Stomach (tissue), 4 donors: ENCODE results near the gene SFXN1.

Experiments
- EP300 ChIP-seq: sonication (generic); formaldehyde crosslinking; IDR thresholded peaks from one replicate; pipeline ENCODE4 v1.6.1; 2017; ENCODE audit warnings: antibody characterized with exemption
- POLR2A ChIP-seq, 4 donors: fragments of 450-650 bp; IDR thresholded peaks; one replicate each; pipeline ENCODE4 v1.6.1; 2016; ENCODE audit warnings: antibody characterized with exemption in 4 of 4, control low read depth in 2 of 4, mild to moderate bottlenecking in 1 of 4, moderate library complexity in 1 of 4
- TF ChIP-seq, protein P1 (sequence below), 7 experiments: fragments of 450-650 bp in 4 of 7; fragments of 200-600 bp in 3 of 7; sonication (generic) in 3 of 7; IDR thresholded peaks; one replicate each; pipeline ENCODE4 v1.5.1; 2016 to 2019; ENCODE audit warnings: antibody characterized with exemption in 7 of 7, control low read depth in 2 of 7, mild to moderate bottlenecking in 1 of 7

DNA sequence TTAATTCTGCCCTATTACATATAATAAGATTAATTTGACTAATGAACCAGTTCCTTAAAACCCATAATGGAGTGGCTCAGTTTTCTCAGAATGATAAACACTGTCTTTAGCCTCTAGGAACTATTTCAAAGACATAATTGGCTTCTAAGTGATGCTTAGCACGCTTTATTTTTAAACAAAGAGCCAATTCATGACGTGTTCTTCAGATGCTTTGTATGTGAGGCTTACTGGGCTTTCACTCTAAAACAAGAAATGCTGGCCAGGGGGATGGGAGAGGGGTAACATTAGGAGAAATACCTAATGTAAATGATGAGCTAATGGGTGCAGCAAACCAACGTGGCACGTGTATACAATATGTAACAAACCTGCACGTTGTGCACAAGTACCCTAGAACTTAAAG is 7.6 kb upstream of the SFXN1 start:
- TF ChIP-seq POLR2A (IDR thresholded peaks at IDR 0.05) = no peak
- TF ChIP-seq, protein P1, sequence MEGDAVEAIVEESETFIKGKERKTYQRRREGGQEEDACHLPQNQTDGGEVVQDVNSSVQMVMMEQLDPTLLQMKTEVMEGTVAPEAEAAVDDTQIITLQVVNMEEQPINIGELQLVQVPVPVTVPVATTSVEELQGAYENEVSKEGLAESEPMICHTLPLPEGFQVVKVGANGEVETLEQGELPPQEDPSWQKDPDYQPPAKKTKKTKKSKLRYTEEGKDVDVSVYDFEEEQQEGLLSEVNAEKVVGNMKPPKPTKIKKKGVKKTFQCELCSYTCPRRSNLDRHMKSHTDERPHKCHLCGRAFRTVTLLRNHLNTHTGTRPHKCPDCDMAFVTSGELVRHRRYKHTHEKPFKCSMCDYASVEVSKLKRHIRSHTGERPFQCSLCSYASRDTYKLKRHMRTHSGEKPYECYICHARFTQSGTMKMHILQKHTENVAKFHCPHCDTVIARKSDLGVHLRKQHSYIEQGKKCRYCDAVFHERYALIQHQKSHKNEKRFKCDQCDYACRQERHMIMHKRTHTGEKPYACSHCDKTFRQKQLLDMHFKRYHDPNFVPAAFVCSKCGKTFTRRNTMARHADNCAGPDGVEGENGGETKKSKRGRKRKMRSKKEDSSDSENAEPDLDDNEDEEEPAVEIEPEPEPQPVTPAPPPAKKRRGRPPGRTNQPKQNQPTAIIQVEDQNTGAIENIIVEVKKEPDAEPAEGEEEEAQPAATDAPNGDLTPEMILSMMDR (IDR thresholded peaks at IDR 0.05) = no peak
- no peak for TF ChIP-seq EP300
